T-cell (primary cell): Measurements from ENCODE around the gene ACTRT2. TPM values are rescaled to one million over a fixed set of nuclear protein-coding genes. Genes with fewer than 3 reads are reported as not detected.

Source experiments
- ATAC-seq, 4 experiments: fragments of 200-7000 bp in 3 of 4; fragments of 150-1000 bp in 1 of 4; cut with Tn5 transposase; replicated peaks in 1 of 4; 1 replicate in 3 of 4; 2 replicates in 1 of 4; pipeline ENCODE4 v1.10.0; 2021; ENCODE audit warnings: moderate library complexity in 3 of 4, mild to moderate bottlenecking in 2 of 4, moderate number of reproducible peaks in 1 of 4
- CTCF ChIA-PET, 2 donors: fragments of 300-600 bp; sonication (Branson Sonifier 250); formaldehyde crosslinking; loops; one replicate each; lab custom pipeline; 2022; ENCODE audit warnings: antibody characterized with exemption in 2 of 2; lab: Charles Lee
- POLR2A ChIA-PET, 2 donors: fragments of 300-600 bp; sonication (Branson Sonifier 250); formaldehyde crosslinking; loops; one replicate each; lab custom pipeline; 2022; ENCODE audit warnings: antibody characterized with exemption in 2 of 2; lab: Charles Lee
- DNase-seq, 35 experiments: peaks; one replicate each; pipeline versions ENCODE4 v3.0.0 to v3.0.0-alpha.2; 2013 to 2023
- H3K27ac ChIP-seq: one replicate; pipeline ENCODE4 v1.5.1; 2013; ENCODE audit warnings: low read length
- H3K27me3 ChIP-seq, 2 experiments: replicated peaks in 1 of 2; 1 replicate in 1 of 2; 2 replicates in 1 of 2; pipeline versions ENCODE4 v1.6.1 to v1.7.0; 2013; ENCODE audit warnings: low read length in 1 of 2, mixed read lengths in 1 of 2; ENCODE audit not compliant: control insufficient read depth in 2 of 2, insufficient read depth in 2 of 2; ENCODE audit errors: extremely low read depth in 1 of 2
- H3K36me3 ChIP-seq, 2 donors: 1 replicate in 1 of 2; 2 replicates in 1 of 2; pipeline versions ENCODE4 v1.6.1 to v1.7.0; 2013; ENCODE audit warnings: low read length in 1 of 2; ENCODE audit not compliant: control insufficient read depth in 2 of 2, insufficient read depth in 1 of 2; ENCODE audit errors: extremely low read depth in 1 of 2
- H3K4me1 ChIP-seq, 2 experiments: 1 replicate in 1 of 2; 2 replicates in 1 of 2; pipeline versions ENCODE4 v1.6.1 to v1.7.0; 2013; ENCODE audit warnings: low read length in 2 of 2, mixed read lengths in 1 of 2; ENCODE audit not compliant: insufficient read depth in 2 of 2, control insufficient read depth in 1 of 2; ENCODE audit errors: extremely low read depth in 1 of 2
- H3K4me3 ChIP-seq, 2 donors: 1 replicate in 1 of 2; 2 replicates in 1 of 2; pipeline versions ENCODE4 v1.5.1 to v1.7.0; 2013; ENCODE audit warnings: mild to moderate bottlenecking in 2 of 2, low read length in 1 of 2, moderate library complexity in 1 of 2; ENCODE audit not compliant: control insufficient read depth in 1 of 2; ENCODE audit errors: extremely low read depth in 1 of 2
- H3K9me3 ChIP-seq: 2 replicates; pipeline ENCODE4 v1.7.0; 2013
- H3K27ac Mint-ChIP-seq, 2 donors: one replicate each; pipeline ENCODE4 v1.8.0; 2020 to 2021; ENCODE audit warnings: mild to moderate bottlenecking in 2 of 2, mixed read lengths in 2 of 2
- H3K27me3 Mint-ChIP-seq, 2 donors: one replicate each; pipeline ENCODE4 v1.8.0; 2021 to 2022; ENCODE audit warnings: mixed read lengths in 2 of 2
- H3K36me3 Mint-ChIP-seq: one replicate; pipeline ENCODE4 v1.8.0; 2021; ENCODE audit warnings: mixed read lengths
- H3K4me1 Mint-ChIP-seq, 3 donors: one replicate each; pipeline ENCODE4 v1.8.0; 2020 to 2022; ENCODE audit warnings: mixed read lengths in 3 of 3, mild to moderate bottlenecking in 1 of 3
- H3K4me3 Mint-ChIP-seq, 3 donors: one replicate each; pipeline ENCODE4 v1.8.0; 2020 to 2022; ENCODE audit warnings: mild to moderate bottlenecking in 3 of 3, mixed read lengths in 3 of 3, moderate library complexity in 3 of 3
- H3K9me3 Mint-ChIP-seq, 3 donors: one replicate each; pipeline ENCODE4 v1.8.0; 2020 to 2022; ENCODE audit warnings: mixed read lengths in 3 of 3
- WGBS: methylation state at CpG from one replicate; pipeline ENCODE4 v1.1.5; 2013; ENCODE audit warnings: missing lambda C conversion rate; ENCODE audit not compliant: insufficient coverage; 5-methylcytosine and 5-hydroxymethylcytosine counted together
- total RNA-seq, 35 experiments: library from RNA in 6 of 35; stranded (reverse) in 6 of 35; fragments of 120-200 nt in 1 of 35; gene quantifications; one replicate each; pipeline versions ENCODE4 v1.2.1 to v1.2.4 and lab custom pipeline; 2013 to 2026

The ACTRT2 gene
- total RNA-seq, 5 donors from 2014 or later (not counting 1 experiment from before 2014, with no cell fraction given) = not detected

DNA sequence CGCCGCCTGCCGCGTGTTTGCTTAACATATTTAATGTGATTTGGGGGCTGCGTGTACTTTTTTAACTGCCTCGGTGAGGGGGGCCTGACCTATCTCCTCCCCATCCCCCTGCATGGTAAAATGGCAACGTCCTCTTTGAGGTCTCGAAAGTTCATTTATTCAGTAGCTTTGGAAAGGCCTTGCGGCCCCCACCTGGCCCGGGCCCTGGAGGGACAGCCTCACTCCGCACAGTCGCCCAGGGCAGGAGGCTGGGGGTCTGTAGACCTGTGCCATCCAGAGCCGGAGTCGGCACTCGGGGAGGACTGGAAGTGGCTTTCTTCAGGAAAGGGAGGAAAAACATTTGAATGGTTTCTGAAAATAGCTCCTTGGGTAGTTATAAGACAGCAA lies 38.0 kb upstream of the ACTRT2 start:
- WGBS = 83% methylated on average over 10 of the region's 15 CpGs
- ATAC-seq = no peak

DNA sequence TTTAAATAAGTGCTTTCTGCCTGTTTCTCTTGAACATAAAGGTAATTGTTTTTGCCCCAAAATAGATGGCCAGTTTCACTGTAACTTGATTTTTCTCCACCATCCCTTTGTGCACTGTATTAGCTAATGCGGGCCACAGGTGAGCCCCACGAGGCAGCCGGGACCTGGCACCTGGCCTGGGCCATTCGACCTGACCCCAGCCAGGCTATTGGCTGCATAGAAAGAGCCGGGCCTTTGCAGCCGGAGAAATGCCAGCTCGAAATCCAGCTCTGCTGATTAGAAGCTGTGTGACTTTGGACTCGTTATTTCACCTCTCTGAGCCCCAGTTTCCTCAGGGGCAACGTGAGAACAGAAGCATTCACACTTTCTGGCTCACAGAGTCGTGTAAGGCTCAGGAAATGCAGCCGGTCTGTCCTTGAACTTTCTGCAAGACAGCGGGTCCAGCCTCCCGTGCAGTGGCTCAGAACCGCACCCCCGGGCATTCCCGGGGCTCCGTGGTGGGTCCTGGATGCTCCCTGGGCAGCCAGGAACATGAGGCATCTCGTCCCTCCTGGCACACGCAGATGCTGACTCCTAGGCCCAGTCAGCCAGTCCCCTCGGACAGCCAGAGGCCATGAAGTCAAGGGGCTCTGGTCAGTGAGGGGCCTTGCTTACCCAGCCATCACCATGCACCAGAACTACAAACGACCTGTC lies 37.4 kb upstream of the ACTRT2 start:
- Histone ChIP-seq H3K4me3 (no peak overlapping the region), H3K27ac (no peak overlapping the region), H3K36me3 (no peaks in the 10 kb centered on the region), H3K9me3 (no peaks in the 10 kb centered on the region), H3K27me3 (peaks cover 0 to 3% of the 10 kb centered on the region in 2 experiments), H3K4me1 (no peaks in the 10 kb centered on the region)
- ATAC-seq (no peak), DNase-seq (no peak)
- peaks cover 0 to 7% (median 0%) of the 10 kb centered on the region in 3 donors for H3K9me3 Mint-ChIP-seq
- H3K4me1 Mint-ChIP-seq = no peaks in the 10 kb centered on the region
- 75% methylated on average over 20 of the region's 21 CpGs for WGBS
- H3K36me3 Mint-ChIP-seq = no peaks in the 10 kb centered on the region
- POLR2A ChIA-PET = no interaction called here
- CTCF ChIA-PET = no interaction called here
- H3K27me3 Mint-ChIP-seq = peaks cover 0 to 8% of the 10 kb centered on the region in 2 donors
- no peak overlapping the region for H3K4me3 Mint-ChIP-seq
- no peak overlapping the region for H3K27ac Mint-ChIP-seq

More for the DNA sequence above, 38.0 kb upstream of the ACTRT2 start:
- H3K27ac Mint-ChIP-seq = no peak overlapping the region
- Histone ChIP-seq H3K27ac (no peak overlapping the region), H3K9me3 (no peaks in the 10 kb centered on the region), H3K36me3 (no peaks in the 10 kb centered on the region), H3K27me3 (peaks cover 0 to 3% of the 10 kb centered on the region in 2 experiments), H3K4me1 (no peaks in the 10 kb centered on the region), H3K4me3 (no peak overlapping the region)
- DNase-seq = no peak
- H3K36me3 Mint-ChIP-seq = no peaks in the 10 kb centered on the region
- CTCF ChIA-PET = no interaction called here
- H3K4me1 Mint-ChIP-seq = no peaks in the 10 kb centered on the region
- H3K9me3 Mint-ChIP-seq = peaks cover 0 to 7% (median 0%) of the 10 kb centered on the region in 3 donors
- H3K4me3 Mint-ChIP-seq = no peak overlapping the region
- POLR2A ChIA-PET = no interaction called here
- H3K27me3 Mint-ChIP-seq = peaks cover 0 to 8% of the 10 kb centered on the region in 2 donors

DNA sequence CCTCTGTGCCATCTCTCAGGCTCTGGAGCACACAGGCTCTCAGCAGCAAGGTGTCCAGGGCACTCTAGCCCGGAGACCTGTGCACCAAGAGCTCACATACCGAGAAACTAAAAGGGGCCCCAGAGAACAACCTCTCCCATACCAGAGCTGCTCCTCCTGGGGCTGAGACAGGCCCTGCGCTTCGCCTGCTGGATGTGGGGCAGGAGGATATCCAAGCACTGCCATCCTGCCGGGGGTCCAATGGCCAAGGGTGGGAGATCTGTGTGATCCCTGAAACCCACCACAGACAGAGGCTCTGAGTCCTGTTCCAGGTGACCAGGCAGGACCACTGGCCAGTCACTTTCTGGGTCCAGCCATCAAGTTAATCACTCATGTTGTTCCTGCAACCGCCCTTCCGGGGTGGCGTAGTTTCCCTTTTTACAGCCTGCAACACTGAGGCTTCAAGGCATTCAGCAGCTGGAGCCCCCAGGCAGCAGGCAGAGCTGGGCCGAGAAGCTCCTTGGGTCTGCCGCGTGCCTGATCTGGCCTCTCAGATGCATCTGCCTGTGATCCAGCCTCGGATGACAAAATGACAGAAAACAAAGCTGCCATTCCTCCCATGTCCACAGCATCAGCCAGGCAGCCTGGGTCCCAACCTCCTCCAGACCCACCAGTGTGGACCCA lies 36.7 kb upstream of the ACTRT2 start:
- no peak for ATAC-seq
- no peaks in the 10 kb centered on the region for H3K9me3 ChIP-seq
- peaks cover 0 to 4% of the 10 kb centered on the region in 2 experiments for H3K27me3 ChIP-seq
- no peaks in the 10 kb centered on the region for H3K4me1 Mint-ChIP-seq
- no peak overlapping the region for H3K27ac Mint-ChIP-seq
- H3K4me1 ChIP-seq = no peaks in the 10 kb centered on the region
- no peaks in the 10 kb centered on the region for H3K36me3 Mint-ChIP-seq
- CTCF ChIA-PET = no interaction called here
- H3K27ac ChIP-seq = no peak overlapping the region
- POLR2A ChIA-PET = no interaction called here
- DNase-seq = no peak
- H3K27me3 Mint-ChIP-seq = peaks cover 2 to 12% of the 10 kb centered on the region in 2 donors
- WGBS = 93% methylated on average over 12 of the region's 12 CpGs
- peaks cover 0 to 7% (median 0%) of the 10 kb centered on the region in 3 donors for H3K9me3 Mint-ChIP-seq
- no peak overlapping the region for H3K4me3 ChIP-seq
- no peak overlapping the region for H3K4me3 Mint-ChIP-seq
- H3K36me3 ChIP-seq = no peaks in the 10 kb centered on the region

DNA sequence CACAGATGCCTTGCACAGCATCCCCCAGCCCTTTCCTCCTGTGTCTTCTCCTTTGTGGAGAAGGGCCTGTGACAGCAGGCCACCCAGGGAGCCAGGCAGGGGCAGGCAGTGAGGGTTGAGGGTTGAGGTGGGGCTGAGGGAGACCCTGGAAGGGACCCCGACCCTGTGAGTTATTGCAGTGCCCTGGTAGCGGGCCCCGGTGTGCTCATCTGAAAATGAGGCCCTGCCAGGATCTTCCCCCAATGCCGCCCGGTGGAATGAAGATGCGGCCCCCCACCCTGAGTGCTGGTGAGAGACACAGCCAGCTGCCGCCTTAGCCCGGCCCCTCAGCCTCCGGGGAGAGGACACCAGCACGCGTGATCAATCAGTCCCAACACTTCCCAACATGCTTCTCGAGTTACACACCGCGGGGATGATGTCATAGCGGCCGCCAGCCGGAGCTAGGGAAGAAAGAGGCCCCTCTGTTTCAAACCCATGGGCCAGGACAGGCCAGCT lies 36.2 kb upstream of the ACTRT2 start:
- Mint-ChIP-seq H3K4me3 (no peak overlapping the region), H3K9me3 (peaks cover 0 to 7% (median 0%) of the 10 kb centered on the region in 3 donors), H3K27ac (no peak overlapping the region), H3K27me3 (peaks cover 2 to 12% of the 10 kb centered on the region in 2 donors), H3K36me3 (no peaks in the 10 kb centered on the region), H3K4me1 (no peaks in the 10 kb centered on the region)
- H3K27ac ChIP-seq = no peak overlapping the region
- peaks cover 0 to 6% of the 10 kb centered on the region in 2 experiments for H3K27me3 ChIP-seq
- no peak overlapping the region for H3K4me3 ChIP-seq
- CTCF ChIA-PET = no interaction called here
- no peak for ATAC-seq
- H3K9me3 ChIP-seq = no peaks in the 10 kb centered on the region
- H3K36me3 ChIP-seq = no peaks in the 10 kb centered on the region
- DNase-seq = peak in 1 of 35 experiments; percentile 22
- 84% methylated on average over 17 of the region's 17 CpGs for WGBS
- POLR2A ChIA-PET = no interaction called here
- H3K4me1 ChIP-seq = no peaks in the 10 kb centered on the region

DNA sequence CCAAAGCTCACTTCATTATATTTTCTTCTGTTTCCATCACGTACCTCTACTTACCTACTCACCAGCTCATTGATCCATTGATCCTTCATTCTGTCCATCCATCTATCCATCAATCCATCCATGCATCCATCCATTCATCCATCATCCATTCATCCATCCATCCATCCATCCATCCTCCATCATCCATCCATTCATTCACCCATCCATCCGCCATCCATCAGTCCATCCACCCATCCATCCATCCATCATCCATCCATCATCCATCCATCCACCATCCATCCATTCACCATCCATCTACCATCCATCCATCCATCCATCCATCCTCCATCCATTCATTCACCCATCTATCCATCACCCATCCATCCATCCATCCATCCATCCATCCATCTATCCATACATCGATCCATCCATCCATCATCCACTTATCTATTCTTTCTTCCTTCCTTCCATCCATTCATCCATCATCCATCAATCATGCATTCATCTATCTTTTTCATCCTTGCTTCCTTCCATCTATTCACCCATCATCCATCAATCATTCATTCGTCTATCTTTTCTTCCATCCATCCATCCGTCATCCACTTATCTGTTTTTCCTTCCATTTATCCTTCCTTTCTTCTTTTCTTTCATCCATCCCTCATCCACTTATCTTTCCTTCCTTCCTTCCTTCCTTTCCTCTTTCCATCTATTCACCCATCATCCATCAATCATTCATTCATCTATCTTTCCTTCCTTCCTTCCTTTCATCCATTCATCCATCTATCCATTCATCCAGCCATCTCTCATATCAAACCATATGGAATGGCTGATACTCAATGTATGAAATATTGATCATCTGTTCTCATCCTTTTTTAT lies 35.3 kb upstream of the ACTRT2 start:
- peaks cover 0 to 7% (median 0%) of the 10 kb centered on the region in 3 donors for H3K9me3 Mint-ChIP-seq
- H3K27ac Mint-ChIP-seq = no peak overlapping the region
- H3K4me1 Mint-ChIP-seq = no peaks in the 10 kb centered on the region
- H3K27me3 Mint-ChIP-seq = peaks cover 2 to 12% of the 10 kb centered on the region in 2 donors
- H3K27ac ChIP-seq = no peak overlapping the region
- CTCF ChIA-PET = no interaction called here
- POLR2A ChIA-PET = no interaction called here
- peaks cover 0 to 6% of the 10 kb centered on the region in 2 experiments for H3K27me3 ChIP-seq
- no peak for DNase-seq
- no peak for ATAC-seq
- H3K4me3 Mint-ChIP-seq = no peak overlapping the region
- no peaks in the 10 kb centered on the region for H3K36me3 ChIP-seq
- H3K4me1 ChIP-seq = no peaks in the 10 kb centered on the region
- no peak overlapping the region for H3K4me3 ChIP-seq
- no peaks in the 10 kb centered on the region for H3K36me3 Mint-ChIP-seq
- H3K9me3 ChIP-seq = no peaks in the 10 kb centered on the region
- 88% methylated on average over 5 of the region's 5 CpGs for WGBS
